Tibial nerve (tissue), 3 donors: ENCODE data around the gene ANXA10.

Source experiments
- POLR2A ChIP-seq, 2 donors: fragments of 450-650 bp; IDR thresholded peaks; one replicate each; pipeline ENCODE4 v1.6.1; 2017; ENCODE audit warnings: antibody characterized with exemption in 2 of 2, mild to moderate bottlenecking in 2 of 2, moderate library complexity in 2 of 2
- TF ChIP-seq, protein P1 (sequence below), 5 experiments: fragments of 200-600 bp in 3 of 5; fragments of 450-650 bp in 2 of 5; sonication (generic) in 3 of 5; IDR thresholded peaks; one replicate each; pipeline ENCODE4 v1.5.1; 2016 to 2019; ENCODE audit warnings: antibody characterized with exemption in 5 of 5, mild to moderate bottlenecking in 3 of 5, moderate library complexity in 2 of 5

GRCh38 chr4:168162604-168163003 lies 70.3 kb downstream of the ANXA10 start:
- TF ChIP-seq, protein P1, sequence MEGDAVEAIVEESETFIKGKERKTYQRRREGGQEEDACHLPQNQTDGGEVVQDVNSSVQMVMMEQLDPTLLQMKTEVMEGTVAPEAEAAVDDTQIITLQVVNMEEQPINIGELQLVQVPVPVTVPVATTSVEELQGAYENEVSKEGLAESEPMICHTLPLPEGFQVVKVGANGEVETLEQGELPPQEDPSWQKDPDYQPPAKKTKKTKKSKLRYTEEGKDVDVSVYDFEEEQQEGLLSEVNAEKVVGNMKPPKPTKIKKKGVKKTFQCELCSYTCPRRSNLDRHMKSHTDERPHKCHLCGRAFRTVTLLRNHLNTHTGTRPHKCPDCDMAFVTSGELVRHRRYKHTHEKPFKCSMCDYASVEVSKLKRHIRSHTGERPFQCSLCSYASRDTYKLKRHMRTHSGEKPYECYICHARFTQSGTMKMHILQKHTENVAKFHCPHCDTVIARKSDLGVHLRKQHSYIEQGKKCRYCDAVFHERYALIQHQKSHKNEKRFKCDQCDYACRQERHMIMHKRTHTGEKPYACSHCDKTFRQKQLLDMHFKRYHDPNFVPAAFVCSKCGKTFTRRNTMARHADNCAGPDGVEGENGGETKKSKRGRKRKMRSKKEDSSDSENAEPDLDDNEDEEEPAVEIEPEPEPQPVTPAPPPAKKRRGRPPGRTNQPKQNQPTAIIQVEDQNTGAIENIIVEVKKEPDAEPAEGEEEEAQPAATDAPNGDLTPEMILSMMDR (IDR thresholded peaks at IDR 0.05): no peak
- no peak for TF ChIP-seq POLR2A (IDR thresholded peaks at IDR 0.05)
